Endothelial cell of umbilical vein (primary cell): ENCODE data around the gene ACOT7. TPM values are rescaled to one million over a fixed set of nuclear protein-coding genes. Genes with fewer than 3 reads are reported as not detected.
A peak's percentile ranks its signal among the peaks of the same experiment; 100 is the strongest.

Source experiments
- BruUV-seq: library from RNA; stranded (reverse); fragments of 400-500 nt; replicated peaks from 2 replicates; lab custom pipeline; 2021; lab: Mats Ljungman, UMichigan
- CTCF ChIA-PET: fragments of 300-600, 350-600 bp; sonication (Branson Sonifier 250); formaldehyde crosslinking; loops from one replicate; lab custom pipeline; 2021; ENCODE audit warnings: antibody characterized with exemption, inconsistent platforms; lab: Charles Lee
- POLR2A ChIA-PET: fragments of 300-600, 350-600 bp; sonication (Branson Sonifier 250); formaldehyde crosslinking; loops from one replicate; lab custom pipeline; 2021; ENCODE audit warnings: antibody characterized with exemption, inconsistent platforms; lab: Charles Lee
- DNase-seq: peaks from one replicate; pipeline ENCODE4 v3.0.0-alpha.2; 2011; ENCODE audit warnings: low read depth, low spot score
- FAIRE-seq: peaks from 2 replicates; lab custom pipeline; 2011; peaks lifted over from hg19 to GRCh38; lab: Jason Lieb, UNC
- H2AFZ ChIP-seq: 2 replicates; pipeline ENCODE4 v1.6.0; 2012; ENCODE audit warnings: low read depth, low read length, control low read depth, inconsistent platforms
- H3K27ac ChIP-seq: 2 replicates; pipeline ENCODE4 v1.5.1; 2011; ENCODE audit warnings: low read depth, mild to moderate bottlenecking, control low read depth, low read length, moderate library complexity; ENCODE audit not compliant: insufficient read depth
- H3K27me3 ChIP-seq, 2 experiments: 2 replicates each; pipeline versions ENCODE4 v1.6.0 to v1.6.1; 2011; ENCODE audit warnings: low read length in 2 of 2, mixed read lengths in 1 of 2; ENCODE audit not compliant: control insufficient read depth in 2 of 2, insufficient read depth in 2 of 2
- H3K36me3 ChIP-seq, 2 experiments: 2 replicates in 1 of 2; 3 replicates in 1 of 2; pipeline ENCODE4 v1.5.1; 2011; ENCODE audit warnings: low read length in 2 of 2, mild to moderate bottlenecking in 1 of 2, moderate library complexity in 1 of 2; ENCODE audit not compliant: control insufficient read depth in 2 of 2, insufficient read depth in 2 of 2; ENCODE audit errors: extremely low read depth in 1 of 2
- H3K4me1 ChIP-seq: 3 replicates; pipeline ENCODE4 v1.5.1; 2011; ENCODE audit warnings: mild to moderate bottlenecking, low read length; ENCODE audit not compliant: control insufficient read depth, insufficient read depth; ENCODE audit errors: extremely low read depth
- H3K4me2 ChIP-seq: 2 replicates; pipeline ENCODE4 v1.6.1; 2011; ENCODE audit warnings: low read length, control low read depth, mixed read lengths; ENCODE audit not compliant: insufficient read depth
- H3K4me3 ChIP-seq, 3 experiments: fragments of 200-600 bp in 1 of 3; sonication (generic), shearing (Covaris generic) in 1 of 3; replicated peaks in 1 of 3; 2 replicates each; pipeline ENCODE4 v1.5.1; 2011 to 2016; ENCODE audit warnings: control low read depth in 3 of 3, low read length in 3 of 3, mild to moderate bottlenecking in 2 of 3, inconsistent platforms in 1 of 3, low read depth in 1 of 3, moderate library complexity in 1 of 3; ENCODE audit not compliant: insufficient read depth in 1 of 3
- H3K79me2 ChIP-seq: 2 replicates; pipeline ENCODE4 v1.6.0; 2012; ENCODE audit warnings: low read length, inconsistent platforms; ENCODE audit not compliant: control insufficient read depth, insufficient read depth
- H3K9ac ChIP-seq: replicated peaks from 2 replicates; pipeline ENCODE3; 2011; ENCODE audit warnings: low read length, control low read depth; ENCODE audit not compliant: insufficient read depth; ENCODE audit errors: extremely low read depth
- H3K9me1 ChIP-seq: replicated peaks from 3 replicates; pipeline ENCODE4 v1.6.0; 2011; ENCODE audit warnings: mild to moderate bottlenecking, low read length; ENCODE audit not compliant: control insufficient read depth, insufficient read depth; ENCODE audit errors: extremely low read depth
- H3K9me3 ChIP-seq: replicated peaks from 2 replicates; pipeline ENCODE4 v1.5.1; 2012; ENCODE audit warnings: low read length, inconsistent platforms; ENCODE audit not compliant: control insufficient read depth, insufficient read depth
- H4K20me1 ChIP-seq: replicated peaks from 2 replicates; pipeline ENCODE3; 2011; ENCODE audit warnings: mild to moderate bottlenecking, low read length; ENCODE audit not compliant: control insufficient read depth, insufficient read depth; ENCODE audit errors: extremely low read depth
- EZH2 ChIP-seq: IDR thresholded peaks from 2 replicates; pipeline ENCODE4 v1.6.1; 2012; ENCODE audit warnings: borderline replicate concordance, low read depth, mild to moderate bottlenecking, moderate library complexity, low read length, inconsistent platforms; ENCODE audit not compliant: severe bottlenecking
- POLR2A ChIP-seq: IDR thresholded peaks from 2 replicates; pipeline ENCODE4 v1.6.1; 2012; ENCODE audit warnings: low read depth, mild to moderate bottlenecking, control low read depth, low read length
- dilution Hi-C: fragments of 300-500 bp; cut with MboI; formaldehyde crosslinking; loops from one replicate; pipeline ENCODE4 v1.15.0; 2019; ENCODE audit warnings: low sequenced_read_pairs; ENCODE audit not compliant: extremely low pct_ligation_motif_present
- intact Hi-C: fragments of 100-400 bp; cut with micrococcal nuclease; formaldehyde crosslinking; loops from one replicate; pipeline ENCODE4 v1.10.0; 2022
- polyA plus RNA-seq, 4 experiments: library from polyadenylated mRNA; depleted of rRNA in 3 of 4; stranded (reverse) in 3 of 4; unstranded in 1 of 4; fragments of >200 nt; gene quantifications; 2 replicates each; pipeline versions ENCODE4 v1.2.1 to v1.2.3, GENCODE V29; 2011 to 2012; ENCODE audit warnings: missing spikeins in 1 of 4
- total RNA-seq: library from RNA; stranded (reverse); gene quantifications from 2 replicates; pipeline ENCODE4 v1.2.3, GENCODE V29; 2021
- TF ChIP-seq, protein P1 (sequence below), 2 donors: IDR thresholded peaks; 1 replicate in 1 of 2; 2 replicates in 1 of 2; pipeline ENCODE4 v1.5.1; 2011; ENCODE audit warnings: low read length in 2 of 2, mild to moderate bottlenecking in 2 of 2, moderate library complexity in 2 of 2, control low read depth in 1 of 2, inconsistent platforms in 1 of 2, low read depth in 1 of 2; ENCODE audit not compliant: insufficient read depth in 1 of 2; ENCODE audit errors: extremely low read depth in 1 of 2

The ACOT7 gene
- total and polyA plus RNA-seq, 2 donors (not counting 3 experiments of a cell fraction or from before 2014, with no cell fraction given): 69.4 to 105 TPM

DNA sequence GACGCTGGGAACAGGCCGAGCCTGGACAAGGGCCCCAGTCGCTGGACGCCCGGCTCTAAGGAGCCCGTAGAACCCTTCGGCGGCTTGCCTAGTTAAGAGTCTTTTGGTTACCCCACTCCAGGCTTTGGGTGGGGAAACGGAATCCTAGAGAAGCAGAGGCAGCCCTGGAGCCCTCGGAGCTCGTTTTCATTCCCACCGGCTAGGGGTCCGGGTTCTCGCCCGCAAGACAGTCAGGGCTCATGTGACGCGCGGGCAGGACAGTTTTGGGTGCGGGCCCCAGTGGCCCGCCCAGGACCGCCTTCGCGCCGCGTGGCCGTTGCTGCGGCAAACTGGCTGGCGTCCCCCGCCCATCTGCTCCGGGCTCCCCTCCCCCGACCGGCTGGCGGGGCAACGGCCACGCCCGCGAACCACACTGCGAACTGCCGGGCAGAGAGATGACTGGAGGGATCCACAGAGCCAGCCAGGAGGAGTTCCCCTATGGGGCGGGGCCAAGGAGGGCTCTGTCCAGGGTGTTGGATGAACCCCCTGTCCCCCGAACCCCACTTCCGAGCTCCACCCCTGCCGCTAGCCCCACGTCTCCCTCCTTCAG, 27.0 kb upstream of the ACOT7 start:
- Histone ChIP-seq H3K36me3 (no peaks in the 10 kb centered on the region), H3K27me3 (peaks cover 0 to 10% of the 10 kb centered on the region in 2 experiments), H4K20me1 (no peaks in the 10 kb centered on the region), H3K9me3 (no peaks in the 10 kb centered on the region), H3K4me1 (peaks cover 35% of the 10 kb centered on the region), H3K27ac (no peak overlapping the region), H3K4me3 (peak overlapping the region in 1 of 3 experiments; percentile 40), H3K9me1 (no peaks in the 10 kb centered on the region), H3K9ac (peak overlapping the region; percentile 46), H3K79me2 (no peaks in the 10 kb centered on the region), H2AFZ (peak overlapping the region; percentile 80), H3K4me2 (peak overlapping the region; percentile 74)
- TF ChIP-seq POLR2A (peak; percentile 16), EZH2 (peak; percentile 24)
- TF ChIP-seq, protein P1, sequence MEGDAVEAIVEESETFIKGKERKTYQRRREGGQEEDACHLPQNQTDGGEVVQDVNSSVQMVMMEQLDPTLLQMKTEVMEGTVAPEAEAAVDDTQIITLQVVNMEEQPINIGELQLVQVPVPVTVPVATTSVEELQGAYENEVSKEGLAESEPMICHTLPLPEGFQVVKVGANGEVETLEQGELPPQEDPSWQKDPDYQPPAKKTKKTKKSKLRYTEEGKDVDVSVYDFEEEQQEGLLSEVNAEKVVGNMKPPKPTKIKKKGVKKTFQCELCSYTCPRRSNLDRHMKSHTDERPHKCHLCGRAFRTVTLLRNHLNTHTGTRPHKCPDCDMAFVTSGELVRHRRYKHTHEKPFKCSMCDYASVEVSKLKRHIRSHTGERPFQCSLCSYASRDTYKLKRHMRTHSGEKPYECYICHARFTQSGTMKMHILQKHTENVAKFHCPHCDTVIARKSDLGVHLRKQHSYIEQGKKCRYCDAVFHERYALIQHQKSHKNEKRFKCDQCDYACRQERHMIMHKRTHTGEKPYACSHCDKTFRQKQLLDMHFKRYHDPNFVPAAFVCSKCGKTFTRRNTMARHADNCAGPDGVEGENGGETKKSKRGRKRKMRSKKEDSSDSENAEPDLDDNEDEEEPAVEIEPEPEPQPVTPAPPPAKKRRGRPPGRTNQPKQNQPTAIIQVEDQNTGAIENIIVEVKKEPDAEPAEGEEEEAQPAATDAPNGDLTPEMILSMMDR (IDR thresholded peaks at IDR 0.05; ENCODE audit: extremely low read depth in 1 of 2, insufficient read depth in 1 of 2, low read depth in 1 of 2, low read length in 2 of 2): no peak
- CTCF ChIA-PET: interaction anchor here (1.0 to 11.1 kb wide), 9 partner anchors 11 to 216 kb away, joined by 3 to 202 read pairs (median 4); no protein-coding TSS in a partner anchor
- POLR2A ChIA-PET: no interaction called here
- dilution Hi-C loops: no loop called here
- intact Hi-C loops: loop anchor here (5.0 kb wide), 3 partner anchors 158 to 368 kb away; partner anchors contain the start of genes GPR153 and ICMT
- no TSS peak for BruUV-seq
- DNase-seq (no peak), FAIRE-seq (no peak)
